ENCODE measurements around the gene USP3.

Gene USP3, protein sequence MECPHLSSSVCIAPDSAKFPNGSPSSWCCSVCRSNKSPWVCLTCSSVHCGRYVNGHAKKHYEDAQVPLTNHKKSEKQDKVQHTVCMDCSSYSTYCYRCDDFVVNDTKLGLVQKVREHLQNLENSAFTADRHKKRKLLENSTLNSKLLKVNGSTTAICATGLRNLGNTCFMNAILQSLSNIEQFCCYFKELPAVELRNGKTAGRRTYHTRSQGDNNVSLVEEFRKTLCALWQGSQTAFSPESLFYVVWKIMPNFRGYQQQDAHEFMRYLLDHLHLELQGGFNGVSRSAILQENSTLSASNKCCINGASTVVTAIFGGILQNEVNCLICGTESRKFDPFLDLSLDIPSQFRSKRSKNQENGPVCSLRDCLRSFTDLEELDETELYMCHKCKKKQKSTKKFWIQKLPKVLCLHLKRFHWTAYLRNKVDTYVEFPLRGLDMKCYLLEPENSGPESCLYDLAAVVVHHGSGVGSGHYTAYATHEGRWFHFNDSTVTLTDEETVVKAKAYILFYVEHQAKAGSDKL

DNA sequence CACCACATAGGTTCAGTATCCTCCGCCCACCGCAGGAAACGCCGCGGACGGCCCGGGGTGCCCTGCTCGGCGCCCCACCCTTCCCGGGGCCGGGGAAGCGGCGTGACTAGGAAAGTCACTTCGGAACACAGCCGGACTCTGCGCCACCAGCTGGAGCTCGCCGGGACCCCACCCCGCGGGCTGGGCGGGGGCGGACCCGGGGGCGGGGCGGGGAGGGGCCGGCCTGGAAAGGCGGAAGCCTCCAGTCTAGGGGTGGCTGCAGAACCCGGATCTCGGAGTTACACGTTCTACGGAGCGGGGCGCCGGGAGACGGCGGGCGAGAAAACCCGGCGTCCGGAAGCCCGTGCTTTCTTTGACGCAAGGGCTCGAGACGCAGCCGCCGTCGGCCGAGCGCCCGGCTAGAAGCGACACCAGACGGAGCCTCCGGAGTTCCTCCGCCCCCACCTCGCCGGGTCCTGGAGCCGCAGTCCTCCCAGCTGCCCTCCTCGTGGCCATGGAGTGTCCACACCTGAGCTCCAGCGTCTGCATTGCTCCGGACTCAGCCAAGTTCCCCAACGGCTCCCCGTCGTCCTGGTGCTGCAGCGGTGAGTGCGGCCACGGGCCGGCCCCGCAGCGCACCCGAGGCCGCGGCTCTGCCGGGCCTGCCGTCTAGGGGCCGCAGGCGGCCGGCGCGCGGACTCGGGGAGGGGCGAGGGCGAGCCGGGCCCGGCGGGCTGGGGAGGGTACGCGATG lies at the start of gene USP3:
TSS of gene USP3 (plus strand) at position 347 of the 732 bp plus-strand sequence. CDS start at position 494, 147 bp downstream.
- peak within 1 kb of the TSS; percentile 95 for H3K27ac ChIP-seq
- peak; percentile 100 for TF ChIP-seq ZFX (IDR thresholded peaks at IDR 0.05)
- TF ChIP-seq, protein P1, sequence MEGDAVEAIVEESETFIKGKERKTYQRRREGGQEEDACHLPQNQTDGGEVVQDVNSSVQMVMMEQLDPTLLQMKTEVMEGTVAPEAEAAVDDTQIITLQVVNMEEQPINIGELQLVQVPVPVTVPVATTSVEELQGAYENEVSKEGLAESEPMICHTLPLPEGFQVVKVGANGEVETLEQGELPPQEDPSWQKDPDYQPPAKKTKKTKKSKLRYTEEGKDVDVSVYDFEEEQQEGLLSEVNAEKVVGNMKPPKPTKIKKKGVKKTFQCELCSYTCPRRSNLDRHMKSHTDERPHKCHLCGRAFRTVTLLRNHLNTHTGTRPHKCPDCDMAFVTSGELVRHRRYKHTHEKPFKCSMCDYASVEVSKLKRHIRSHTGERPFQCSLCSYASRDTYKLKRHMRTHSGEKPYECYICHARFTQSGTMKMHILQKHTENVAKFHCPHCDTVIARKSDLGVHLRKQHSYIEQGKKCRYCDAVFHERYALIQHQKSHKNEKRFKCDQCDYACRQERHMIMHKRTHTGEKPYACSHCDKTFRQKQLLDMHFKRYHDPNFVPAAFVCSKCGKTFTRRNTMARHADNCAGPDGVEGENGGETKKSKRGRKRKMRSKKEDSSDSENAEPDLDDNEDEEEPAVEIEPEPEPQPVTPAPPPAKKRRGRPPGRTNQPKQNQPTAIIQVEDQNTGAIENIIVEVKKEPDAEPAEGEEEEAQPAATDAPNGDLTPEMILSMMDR (conservative IDR thresholded peaks at IDR 0.05), result peak; percentile 33

DNA sequence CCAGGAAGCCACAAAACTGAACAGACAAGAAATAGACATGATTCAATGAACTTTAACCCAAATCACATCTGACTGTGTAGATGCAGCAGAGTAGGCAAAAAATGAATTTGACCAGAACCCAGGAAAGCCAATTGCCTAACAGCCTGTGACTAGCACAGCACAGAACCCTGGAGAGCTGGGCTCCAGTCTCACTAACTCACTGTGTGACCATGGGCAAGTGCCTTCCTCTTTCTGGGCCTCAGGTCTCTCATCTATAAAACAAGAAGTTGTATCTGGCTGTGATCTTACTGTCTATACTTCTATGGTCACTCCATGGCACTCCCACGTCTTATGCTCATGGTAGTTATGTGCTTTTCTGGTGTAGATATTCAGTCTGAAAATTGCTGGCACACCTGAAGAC lies 48.1 kb upstream of the USP3 start:
- H3K27ac ChIP-seq, result no peak overlapping the region
- TF ChIP-seq, protein P1 (conservative IDR thresholded peaks at IDR 0.05), result no peak
- no peak for TF ChIP-seq ZFX (IDR thresholded peaks at IDR 0.05)

DNA sequence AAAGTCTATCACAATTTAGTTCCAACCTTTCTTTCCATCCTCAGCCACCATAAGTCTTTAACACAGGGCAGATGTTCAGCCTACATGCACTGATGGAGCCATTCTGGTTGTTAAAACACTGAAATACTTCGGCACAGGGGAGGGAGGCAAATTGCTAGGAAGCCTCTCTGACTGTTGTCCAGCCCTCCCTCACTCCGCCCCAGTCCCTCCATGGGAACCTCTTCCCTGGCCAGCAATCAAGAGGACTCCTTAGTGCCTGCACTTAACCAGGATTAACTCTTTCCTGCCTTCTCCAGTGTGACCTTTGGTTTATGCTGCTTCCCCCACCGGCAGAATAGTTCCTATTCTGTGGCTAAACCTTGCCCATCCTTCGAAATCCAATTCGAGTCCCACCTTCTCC lies 47.0 kb upstream of the USP3 start:
- no peak overlapping the region for H3K27ac ChIP-seq
- TF ChIP-seq, protein P1 (conservative IDR thresholded peaks at IDR 0.05), result no peak
- TF ChIP-seq ZFX (IDR thresholded peaks at IDR 0.05), result no peak

DNA sequence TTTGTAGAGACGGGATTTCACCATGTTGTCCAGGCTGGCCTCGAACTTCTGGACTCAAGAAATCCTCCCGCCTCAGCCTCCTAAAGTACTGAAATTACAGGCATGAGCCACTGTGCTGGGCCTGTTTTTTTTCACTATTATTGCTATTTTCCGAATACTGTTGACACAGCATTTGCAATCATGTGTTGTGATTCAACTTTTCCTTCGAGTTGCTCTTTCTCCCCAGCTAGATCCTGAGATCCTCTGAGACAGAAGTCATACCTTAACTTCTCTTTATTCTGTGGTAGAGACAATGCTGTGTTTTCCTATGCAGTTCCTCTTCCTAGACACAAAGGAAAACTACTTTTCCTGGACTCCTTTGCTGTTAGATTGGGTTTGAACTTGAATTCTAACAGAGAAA lies 46.4 kb upstream of the USP3 start:
- H3K27ac ChIP-seq, result no peak overlapping the region
- TF ChIP-seq, protein P1 (conservative IDR thresholded peaks at IDR 0.05), result no peak
- no peak for TF ChIP-seq ZFX (IDR thresholded peaks at IDR 0.05)

DNA sequence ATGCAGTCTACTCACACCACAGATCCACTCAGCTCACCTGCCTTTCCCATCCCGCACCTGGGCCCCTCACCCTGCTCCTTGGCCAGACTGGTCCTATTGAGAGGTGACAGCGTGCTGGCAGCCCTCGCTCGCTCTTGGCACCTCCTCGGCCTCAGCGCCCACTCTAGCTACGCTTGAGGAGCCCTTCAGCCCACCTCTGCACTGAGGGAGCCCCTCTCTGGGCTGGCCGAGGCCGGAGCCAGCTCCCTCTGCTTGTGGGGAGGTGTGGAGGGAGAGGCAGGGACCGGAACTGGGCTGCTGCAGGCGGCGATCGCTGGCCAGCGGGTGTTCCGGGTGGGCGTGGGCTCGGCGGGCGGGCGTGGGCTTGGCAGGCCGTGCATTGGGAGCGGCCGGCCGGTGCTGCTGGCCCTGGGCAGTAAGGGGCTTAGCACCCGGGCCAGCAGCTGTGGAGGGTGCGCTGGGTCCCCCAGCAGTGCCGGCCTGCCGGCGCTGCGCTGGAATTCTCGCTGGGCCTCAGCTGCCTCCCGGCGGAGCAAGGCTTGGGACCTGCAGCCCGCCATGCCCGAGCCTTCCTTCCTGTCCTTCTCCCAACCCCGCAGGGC lies 45.5 kb upstream of the USP3 start:
- no peak for TF ChIP-seq ZFX (IDR thresholded peaks at IDR 0.05)
- TF ChIP-seq, protein P1 (conservative IDR thresholded peaks at IDR 0.05), result no peak
- H3K27ac ChIP-seq, result no peak overlapping the region

DNA sequence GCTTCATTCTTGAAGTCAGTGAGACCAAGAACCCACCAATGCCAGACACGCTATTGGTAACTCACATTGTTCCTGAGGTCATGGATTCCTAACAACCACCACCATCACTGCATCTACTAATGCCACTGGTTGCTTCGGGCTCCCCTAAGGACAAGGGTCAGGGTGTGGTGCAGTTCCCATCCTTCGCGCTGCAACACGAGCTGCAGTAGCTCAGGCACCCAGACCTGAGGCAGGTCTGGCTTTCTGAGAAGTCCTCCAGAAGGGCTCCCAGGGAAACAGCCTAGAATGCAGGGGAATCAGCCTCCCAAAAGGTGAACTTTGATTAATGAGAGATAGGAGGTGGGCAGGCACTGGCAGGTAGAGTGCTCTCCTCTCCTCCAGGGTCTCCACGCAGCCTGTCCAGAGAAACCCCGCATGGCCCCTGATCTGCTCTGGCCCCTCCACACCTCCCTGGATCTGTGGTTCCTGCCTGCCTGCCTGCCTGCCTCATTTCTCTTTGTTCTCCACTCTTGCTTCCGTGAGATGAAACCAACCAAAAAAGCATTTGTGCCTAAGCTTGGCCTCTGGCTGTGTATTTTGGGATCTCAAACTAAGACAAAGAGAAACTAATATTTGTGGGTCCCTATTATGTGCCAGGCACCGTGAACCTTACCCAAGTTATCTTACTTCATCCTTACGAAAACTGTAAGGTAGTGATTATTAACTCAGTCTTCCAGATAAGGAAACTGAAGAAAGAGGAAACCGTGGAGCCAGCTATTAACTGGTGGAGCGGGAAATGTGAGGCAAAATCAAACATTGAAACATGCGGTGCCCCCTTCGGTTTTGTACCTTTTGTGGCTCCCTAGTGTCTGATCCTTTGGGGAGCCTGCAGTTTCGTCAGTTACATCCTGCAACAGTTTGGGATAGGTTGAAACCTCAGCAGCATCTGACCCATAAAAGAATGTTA lies 43.9 kb upstream of the USP3 start:
- TF ChIP-seq, protein P1 (conservative IDR thresholded peaks at IDR 0.05), result no peak
- no peak for TF ChIP-seq ZFX (IDR thresholded peaks at IDR 0.05)
- peak overlapping the region; percentile 42 for H3K27ac ChIP-seq
